GM21786 (cell line): ENCODE results near the gene GPR3.
"Not testable (repeated sequence)": the region's sequence is repeated elsewhere in the genome, so short reads cannot be mapped to it uniquely, and the experiment has no call there.

ENCODE experiments used
- ATAC-seq: cut with Tn5 transposase; IDR thresholded peaks from one replicate; pipeline ENCODE4 v1.9.1; 2021; ENCODE audit not compliant: unreplicated experiment

Gene GPR3

DNA sequence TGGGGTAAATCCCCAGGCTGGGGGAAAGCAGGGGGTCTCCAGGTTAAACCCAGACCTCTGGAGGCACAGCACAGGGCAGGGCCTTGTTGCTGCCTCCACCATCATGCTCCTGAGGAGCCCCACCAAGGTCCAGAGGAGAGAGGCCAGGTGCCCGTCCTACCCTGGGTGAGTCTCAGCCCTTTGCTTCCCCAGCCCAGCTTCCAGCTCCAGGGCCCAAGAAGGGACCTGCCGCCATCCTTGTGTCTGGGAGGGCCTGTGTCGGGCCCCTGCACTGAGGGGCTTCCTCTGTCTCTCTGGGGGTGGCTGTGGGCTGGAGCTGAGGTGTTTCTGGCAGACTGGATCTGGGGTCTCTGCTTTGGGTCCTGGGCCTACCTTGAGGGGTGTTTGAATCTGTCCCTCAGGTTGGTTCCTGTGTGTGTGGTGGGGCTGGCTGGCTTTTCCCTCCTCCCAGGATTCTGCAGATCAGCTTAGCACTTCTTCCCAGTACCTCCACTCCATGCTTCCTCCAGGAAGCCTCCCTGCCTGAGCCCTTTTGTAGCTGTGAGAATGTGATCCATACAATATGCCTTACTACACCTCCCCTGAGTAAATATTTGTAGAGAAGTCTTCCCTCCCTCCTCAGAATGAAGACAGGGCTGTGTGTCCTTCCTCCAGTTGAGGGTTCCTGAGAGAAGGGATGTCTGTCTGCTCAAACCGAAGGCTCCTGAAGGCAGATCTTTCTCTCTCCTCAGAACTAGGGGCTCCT, 6.2 kb downstream of the GPR3 start:
- ATAC-seq = no peak

GRCh38 chr1:27399251-27400025, 7.0 kb downstream of the GPR3 start:
- ATAC-seq = no peak

DNA sequence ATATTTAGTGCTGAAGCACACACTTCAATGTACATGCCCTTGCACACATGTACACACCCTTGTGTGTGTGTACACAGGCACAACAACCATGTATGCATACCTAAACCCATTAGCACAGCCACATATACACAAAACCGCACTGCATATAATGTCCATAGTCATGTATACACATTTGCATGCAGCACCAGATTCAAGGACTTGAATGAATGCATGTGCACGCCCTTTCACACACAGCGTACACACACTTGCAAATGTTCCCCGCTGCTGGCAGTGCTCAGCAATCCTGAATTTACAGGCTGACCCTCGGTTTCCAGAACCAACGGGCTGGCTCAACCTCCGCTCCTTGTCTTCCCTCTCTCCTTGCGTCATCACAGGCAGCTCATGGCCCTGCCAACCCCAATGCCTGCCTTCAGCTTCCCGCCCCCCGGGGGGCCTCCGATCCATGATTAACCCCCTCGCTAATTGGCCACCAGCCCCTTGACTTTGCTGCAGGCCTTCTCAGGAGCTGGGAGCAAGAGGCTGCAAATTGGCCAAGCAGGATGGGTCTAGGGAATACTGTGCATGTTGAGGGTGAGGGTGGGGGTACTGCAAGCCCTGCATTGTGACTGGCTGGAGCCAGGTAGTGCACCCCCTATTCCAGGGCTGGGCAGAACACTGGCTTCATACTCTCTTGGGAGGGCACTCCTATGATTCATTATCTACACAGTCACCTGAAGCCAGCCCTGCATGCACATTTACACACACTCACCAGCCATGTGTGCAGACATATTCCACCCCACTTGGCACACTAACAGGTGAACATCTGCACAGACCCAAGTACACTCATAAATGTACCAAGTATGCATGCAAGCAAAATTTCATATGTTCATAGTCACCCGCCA, 7.9 kb downstream of the GPR3 start:
- ATAC-seq = no peak

GRCh38 chr1:27400963-27401341, 8.5 kb downstream of the GPR3 start:
- ATAC-seq = no peak

GRCh38 chr1:27402349-27402754, 9.9 kb downstream of the GPR3 start:
- ATAC-seq = no peak

GRCh38 chr1:27403065-27403726, 10.8 kb downstream of the GPR3 start:
- peak; percentile 44 for ATAC-seq

- ATAC-seq = peak; percentile 9
These were observed 11.5 kb downstream of the GPR3 start for GRCh38 chr1:27403931-27404330.

- ATAC-seq = no peak
These were observed 12.7 kb downstream of the GPR3 start for GRCh38 chr1:27405074-27405473.

GRCh38 chr1:27405598-27406361, 13.4 kb downstream of the GPR3 start:
- ATAC-seq = not testable (repeated sequence)

- ATAC-seq = no peak
These were observed 13.9 kb downstream of the GPR3 start for GRCh38 chr1:27406362-27406680.

- ATAC-seq = not testable (repeated sequence)
These were observed 14.4 kb downstream of the GPR3 start for GRCh38 chr1:27406791-27407190.

DNA sequence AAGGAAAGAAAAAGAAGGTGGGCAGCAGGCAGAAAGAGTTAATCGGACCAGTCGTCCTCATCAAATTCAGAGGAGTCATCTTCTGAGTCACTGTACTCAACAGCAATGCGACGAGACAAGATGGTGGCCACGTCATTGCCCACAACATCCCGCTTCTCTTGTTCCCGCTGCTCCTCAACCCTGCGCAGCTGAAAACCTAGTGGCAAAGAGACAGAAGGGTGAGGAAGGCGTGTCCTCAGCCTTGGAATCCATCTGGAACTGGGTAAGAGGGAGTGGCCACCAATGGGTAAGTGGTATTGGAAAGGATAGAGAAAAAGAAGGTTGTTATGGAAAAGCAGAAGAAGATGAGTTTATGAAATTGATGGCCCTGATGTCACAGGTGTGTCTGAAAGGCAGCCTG, 15.7 kb downstream of the GPR3 start:
- no peak for ATAC-seq

GRCh38 chr1:27409669-27410068, 17.2 kb downstream of the GPR3 start:
- ATAC-seq = no peak

GRCh38 chr1:27410709-27411108, 18.3 kb downstream of the GPR3 start:
- ATAC-seq = no peak

DNA sequence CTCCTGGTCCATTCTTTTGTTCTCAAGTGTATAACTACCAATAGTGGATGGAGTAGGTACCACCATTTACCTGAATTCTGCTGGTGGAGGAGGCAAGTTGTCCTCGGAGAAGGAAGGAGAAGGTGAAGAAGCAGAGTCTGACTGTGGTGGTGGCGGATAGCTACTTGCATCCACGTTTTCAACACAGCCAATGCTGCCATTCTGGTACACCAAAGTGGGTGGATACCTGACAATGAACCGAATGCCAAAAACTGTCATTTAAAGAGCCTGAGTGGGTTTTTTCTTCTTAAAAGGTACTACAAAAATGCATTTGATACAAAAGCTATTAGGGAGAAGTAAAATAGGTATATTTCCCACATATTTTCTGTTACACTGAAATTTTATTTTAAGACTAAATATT, 20.1 kb downstream of the GPR3 start:
- no peak for ATAC-seq

- no peak for ATAC-seq
These were observed 20.6 kb downstream of the GPR3 start for GRCh38 chr1:27413004-27413403.

DNA sequence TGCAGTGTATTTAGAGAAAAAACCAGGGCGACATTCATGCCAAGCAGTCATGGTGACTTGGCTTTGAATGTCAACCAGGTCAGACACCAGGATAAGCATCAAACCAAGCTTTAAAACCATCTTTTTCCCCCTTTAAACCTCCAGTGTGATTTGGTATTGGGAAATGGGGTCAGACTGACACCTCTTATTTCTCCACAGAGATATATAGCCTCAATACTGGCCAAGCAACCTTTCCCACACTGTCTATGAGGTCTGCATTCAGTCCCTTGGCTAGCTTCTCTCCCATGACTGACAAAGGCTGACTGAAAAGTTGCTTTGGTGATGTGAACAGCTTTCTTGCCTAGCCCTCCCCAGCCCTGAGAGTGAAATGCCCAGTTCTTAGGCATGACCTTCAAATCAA, 21.7 kb downstream of the GPR3 start:
- ATAC-seq = no peak

- ATAC-seq = no peak
These were observed 24.1 kb downstream of the GPR3 start for GRCh38 chr1:27416387-27417111.

GRCh38 chr1:27417713-27418112, 25.3 kb downstream of the GPR3 start:
- no peak for ATAC-seq
